Activated T-helper 2 cell treated with anti-CD3 and anti-CD28 coated beads, Interferon-gamma antibody, Interleukin-2, Interleukin-4, amounts not matched to agents 10 μg/mL and 5 μg/mL and 100 μg/mL, durations not matched to agents 14 hours and 24 hours and 36 hours (primary cell): Measurements from ENCODE around the gene EGFL6. TPM values are rescaled to one million over a fixed set of nuclear protein-coding genes. Genes with fewer than 3 reads are reported as not detected.
"Not testable (repeated sequence)": the region's sequence is repeated elsewhere in the genome, so short reads cannot be mapped to it uniquely, and the experiment has no call there.

Experiments
- DNase-seq: peaks from one replicate; pipeline ENCODE4 v3.0.0; 2021; ENCODE audit warnings: low spot score
- H3K27ac Mint-ChIP-seq: one replicate; pipeline ENCODE4 v1.8.0; 2021; ENCODE audit warnings: mixed read lengths
- H3K27me3 Mint-ChIP-seq: one replicate; pipeline ENCODE4 v1.8.0; 2021; ENCODE audit warnings: low read depth, mixed read lengths
- H3K36me3 Mint-ChIP-seq: one replicate; pipeline ENCODE4 v1.8.0; 2021; ENCODE audit warnings: low read depth, mixed read lengths
- H3K4me1 Mint-ChIP-seq: one replicate; pipeline ENCODE4 v1.8.0; 2021; ENCODE audit warnings: low read depth, mixed read lengths
- H3K4me3 Mint-ChIP-seq: one replicate; pipeline ENCODE4 v1.8.0; 2021; ENCODE audit warnings: low read depth, mild to moderate bottlenecking, moderate library complexity, mixed read lengths
- H3K9me3 Mint-ChIP-seq: one replicate; pipeline ENCODE4 v1.8.0; 2021; ENCODE audit warnings: mixed read lengths
- intact Hi-C: fragments of 100-400 bp; cut with micrococcal nuclease; formaldehyde crosslinking; loops from one replicate; pipeline ENCODE4 v1.15.1; 2023
- total RNA-seq: library from RNA; stranded (reverse); gene quantifications from 2 replicates; pipeline ENCODE4 v1.2.3, GENCODE V29; 2022

Gene EGFL6
- total RNA-seq, 1 donor from 2014 or later: 3.4 TPM

GRCh38 chrX:13599491-13599890, 30.1 kb downstream of the EGFL6 start:
- no peak for DNase-seq
- H3K27me3 Mint-ChIP-seq: no peaks in the 10 kb centered on the region
- H3K9me3 Mint-ChIP-seq: no peaks in the 10 kb centered on the region
- H3K36me3 Mint-ChIP-seq: no peaks in the 10 kb centered on the region
- no peak overlapping the region for H3K4me3 Mint-ChIP-seq
- no peaks in the 10 kb centered on the region for H3K4me1 Mint-ChIP-seq
- intact Hi-C loops: no loop called here
- H3K27ac Mint-ChIP-seq: no peak overlapping the region

- no peaks in the 10 kb centered on the region for H3K27me3 Mint-ChIP-seq
- no peak overlapping the region for H3K4me3 Mint-ChIP-seq
- H3K36me3 Mint-ChIP-seq: no peaks in the 10 kb centered on the region
- no peak overlapping the region for H3K27ac Mint-ChIP-seq
- H3K9me3 Mint-ChIP-seq: no peaks in the 10 kb centered on the region
- DNase-seq: no peak
- intact Hi-C loops: no loop called here
- H3K4me1 Mint-ChIP-seq: no peaks in the 10 kb centered on the region
Observed at GRCh38 chrX:13605611-13606010, 36.2 kb downstream of the EGFL6 start.

- no peaks in the 10 kb centered on the region for H3K4me1 Mint-ChIP-seq
- DNase-seq: no peak
- intact Hi-C loops: no loop called here
- H3K27ac Mint-ChIP-seq: no peak overlapping the region
- H3K4me3 Mint-ChIP-seq: no peak overlapping the region
- peaks cover 1% of the 10 kb centered on the region for H3K27me3 Mint-ChIP-seq
- no peaks in the 10 kb centered on the region for H3K36me3 Mint-ChIP-seq
- H3K9me3 Mint-ChIP-seq: no peaks in the 10 kb centered on the region
Observed at GRCh38 chrX:13607331-13607995, 38.1 kb downstream of the EGFL6 start.

- no peak for DNase-seq
- Mint-ChIP-seq H3K27me3 (peaks cover 1% of the 10 kb centered on the region), H3K4me3 (no peak overlapping the region), H3K36me3 (no peaks in the 10 kb centered on the region), H3K27ac (no peak overlapping the region), H3K9me3 (no peaks in the 10 kb centered on the region), H3K4me1 (no peaks in the 10 kb centered on the region)
- intact Hi-C loops: no loop called here
Observed at GRCh38 chrX:13607996-13608365, 38.6 kb downstream of the EGFL6 start.

GRCh38 chrX:13614154-13614553, 44.8 kb downstream of the EGFL6 start:
- H3K27me3 Mint-ChIP-seq: peaks cover 1% of the 10 kb centered on the region
- peaks cover 5% of the 10 kb centered on the region for H3K4me1 Mint-ChIP-seq
- no peaks in the 10 kb centered on the region for H3K36me3 Mint-ChIP-seq
- no peak for DNase-seq
- no peak overlapping the region for H3K27ac Mint-ChIP-seq
- intact Hi-C loops: no loop called here
- no peak overlapping the region for H3K4me3 Mint-ChIP-seq
- H3K9me3 Mint-ChIP-seq: no peaks in the 10 kb centered on the region

- H3K27ac Mint-ChIP-seq: no peak overlapping the region
- no peaks in the 10 kb centered on the region for H3K9me3 Mint-ChIP-seq
- H3K27me3 Mint-ChIP-seq: no peaks in the 10 kb centered on the region
- no peak for DNase-seq
- H3K4me1 Mint-ChIP-seq: peaks cover 10% of the 10 kb centered on the region
- intact Hi-C loops: loop anchor here (5.0 kb wide), 1 partner anchor 48 kb away; no protein-coding TSS in a partner anchor
- H3K36me3 Mint-ChIP-seq: no peaks in the 10 kb centered on the region
- no peak overlapping the region for H3K4me3 Mint-ChIP-seq
Observed at GRCh38 chrX:13620207-13620606, 50.8 kb downstream of the EGFL6 start.

- H3K36me3 Mint-ChIP-seq: no peaks in the 10 kb centered on the region
- H3K4me1 Mint-ChIP-seq: peaks cover 9% of the 10 kb centered on the region
- no peak overlapping the region for H3K4me3 Mint-ChIP-seq
- H3K27ac Mint-ChIP-seq: no peak overlapping the region
- intact Hi-C loops: loop anchor here (5.0 kb wide), 1 partner anchor 50 kb away; no protein-coding TSS in a partner anchor
- no peaks in the 10 kb centered on the region for H3K9me3 Mint-ChIP-seq
- H3K27me3 Mint-ChIP-seq: no peaks in the 10 kb centered on the region
- DNase-seq: no peak
Observed at GRCh38 chrX:13622401-13622964, 53.1 kb downstream of the EGFL6 start.

- no peaks in the 10 kb centered on the region for H3K4me1 Mint-ChIP-seq
- intact Hi-C loops: no loop called here
- H3K9me3 Mint-ChIP-seq: no peaks in the 10 kb centered on the region
- H3K27ac Mint-ChIP-seq: no peak overlapping the region
- no peaks in the 10 kb centered on the region for H3K27me3 Mint-ChIP-seq
- H3K36me3 Mint-ChIP-seq: no peaks in the 10 kb centered on the region
- no peak for DNase-seq
- no peak overlapping the region for H3K4me3 Mint-ChIP-seq
Observed at GRCh38 chrX:13627306-13627705, 57.9 kb downstream of the EGFL6 start.

- H3K4me1 Mint-ChIP-seq, H3K4me3 Mint-ChIP-seq, DNase-seq, H3K27me3 Mint-ChIP-seq, H3K36me3 Mint-ChIP-seq, intact Hi-C loops, H3K27ac Mint-ChIP-seq: not testable (repeated sequence)
- H3K9me3 Mint-ChIP-seq: peaks cover 12% of the 10 kb centered on the region
Observed at GRCh38 chrX:13637224-13637623, 67.8 kb downstream of the EGFL6 start.

- H3K27me3 Mint-ChIP-seq: no peaks in the 10 kb centered on the region
- peaks cover 12% of the 10 kb centered on the region for H3K9me3 Mint-ChIP-seq
- DNase-seq: no peak
- peaks cover 5% of the 10 kb centered on the region for H3K36me3 Mint-ChIP-seq
- intact Hi-C loops: no loop called here
- no peak overlapping the region for H3K4me3 Mint-ChIP-seq
- no peaks in the 10 kb centered on the region for H3K4me1 Mint-ChIP-seq
- H3K27ac Mint-ChIP-seq: no peak overlapping the region
Observed at GRCh38 chrX:13638021-13638420, 68.6 kb downstream of the EGFL6 start.

GRCh38 chrX:13638826-13639225, 69.4 kb downstream of the EGFL6 start:
- intact Hi-C loops: no loop called here
- DNase-seq: no peak
- Mint-ChIP-seq H3K27ac (no peak overlapping the region), H3K27me3 (no peaks in the 10 kb centered on the region), H3K36me3 (peaks cover 5% of the 10 kb centered on the region), H3K9me3 (peaks cover 12% of the 10 kb centered on the region), H3K4me1 (no peaks in the 10 kb centered on the region), H3K4me3 (no peak overlapping the region)

- H3K9me3 Mint-ChIP-seq, H3K27ac Mint-ChIP-seq, DNase-seq, intact Hi-C loops, H3K4me3 Mint-ChIP-seq, H3K27me3 Mint-ChIP-seq, H3K4me1 Mint-ChIP-seq, H3K36me3 Mint-ChIP-seq: not testable (repeated sequence)
Observed at GRCh38 chrX:13641684-13642083, 72.3 kb downstream of the EGFL6 start.

GRCh38 chrX:13645464-13646153, 76.2 kb downstream of the EGFL6 start:
- H3K27ac Mint-ChIP-seq: no peak overlapping the region
- H3K4me1 Mint-ChIP-seq: peaks cover 8% of the 10 kb centered on the region
- no peak for DNase-seq
- no peak overlapping the region for H3K4me3 Mint-ChIP-seq
- intact Hi-C loops: loop anchor here (1.0 to 5.0 kb wide), 2 partner anchors 73 to 139 kb away; no protein-coding TSS in a partner anchor
- no peaks in the 10 kb centered on the region for H3K27me3 Mint-ChIP-seq
- H3K9me3 Mint-ChIP-seq: no peaks in the 10 kb centered on the region
- H3K36me3 Mint-ChIP-seq: no peaks in the 10 kb centered on the region
